ENCODE results near the gene NUDCD2. TPM values are rescaled to one million over a fixed set of nuclear protein-coding genes. Genes with fewer than 3 reads are reported as not detected.

The NUDCD2 gene
- total and polyA plus RNA-seq, 9 of the 15 experiments (the other 6 are each of a cell fraction or from before 2014, with no cell fraction given): 14.6 to 76.9 (median 32.5) TPM

GRCh38 chr5:163506095-163506457, 46.2 kb upstream of the NUDCD2 start (continued):
- TF ChIP-seq AFF1 (IDR thresholded peaks at IDR 0.05; ENCODE audit: low read depth in 1 of 2, partially characterized antibody in 2 of 2): peak in 1 of 2 experiments; percentile 1

GRCh38 chr5:163505368-163506094, 45.6 kb upstream of the NUDCD2 start, which contains the start of gene MAT2B:
Gene MAT2B, plus strand, starts transcription at chr5:163505619. Its CDS starts 68 bp downstream, at chr5:163505687.
- FAIRE-seq (peak; percentile 85), DNase-seq (ENCODE audit: extremely low read depth in 1 of 4, low spot score in 3 of 4) (peak; percentile 95 to 97 (median 96)), ATAC-seq (peak; percentile 88)
- H3K4me1 ChIP-seq (replicated peaks in 1 of 2; ENCODE audit: control insufficient read depth in 2 of 2, insufficient read depth in 2 of 2, low read length in 2 of 2): peaks cover 5 to 7% of the 10 kb centered on the region in 2 experiments; a peak in 3 of 5 replicates
- H3K4me2 ChIP-seq (ENCODE audit: insufficient read depth, low read length): peak within 1 kb of the TSS; percentile 97
- in situ Hi-C loops (cut with MboI): loop anchor here (25.0 kb wide), 1 partner anchor 857 kb away; no protein-coding TSS in a partner anchor
- peak within 1 kb of the TSS; percentile 87 for H3K27ac ChIP-seq (ENCODE audit: extremely low read depth, low read depth, low read length)
- peak within 1 kb of the TSS; percentile 85 to 90 for H3K9ac ChIP-seq (ENCODE audit: insufficient read depth in 1 of 2, low read depth in 2 of 2, low read length in 2 of 2)
- H3K9me3 ChIP-seq (replicated peaks; ENCODE audit: control insufficient read depth, insufficient read depth, low read depth, low read length): no peaks in the 10 kb centered on the region
- intact Hi-C loops (cut with micrococcal nuclease): loop anchor here (1.0 to 5.0 kb wide), 2 partner anchors 45 to 852 kb away; partner anchors contain the start of genes HMMR and NUDCD2
- H3K36me3 ChIP-seq (ENCODE audit: control insufficient read depth, insufficient read depth, low read length): 0 out of 3 replicates have a peak, but pooled peaks cover under 1% of the 10 kb centered on the region
- H2AFZ ChIP-seq (ENCODE audit: low read depth, low read length): peak within 1 kb of the TSS; percentile 91
- H3K4me3 ChIP-seq: peak within 1 kb of the TSS; percentile 65
- peaks cover 68% of the 10 kb centered on the region for H3K79me2 ChIP-seq (ENCODE audit: control insufficient read depth, insufficient read depth, low read length)
- H3K27me3 ChIP-seq (ENCODE audit: control insufficient read depth in 2 of 2, insufficient read depth in 2 of 2, low read length in 2 of 2): no peaks in the 10 kb centered on the region
- WGBS (ENCODE audit: insufficient coverage, low coverage, missing lambda C conversion rate): under 1% methylated on average over 40 of the region's 64 CpGs
- no TSS peak for BruUV-seq (replicated peaks)
- CTCF ChIA-PET (ENCODE audit: low intra/inter-chr PET ratio): no interaction called here
- POLR2A ChIA-PET: interaction anchor here (1.0 to 4.7 kb wide), 3 partner anchors 37 to 162 kb away, joined by 3 to 44 read pairs (median 3); partner anchors contain the start of genes HMMR and NUDCD2
- H4K20me1 ChIP-seq (replicated peaks; ENCODE audit: control insufficient read depth, insufficient read depth, low read length): 0 out of 2 replicates have a peak, but pooled peaks cover 3% of the 10 kb centered on the region
- no peaks in the 10 kb centered on the region for H3K9me1 ChIP-seq (ENCODE audit: control insufficient read depth, insufficient read depth, low read length)
- TF ChIP-seq CREB1 (IDR thresholded peaks at IDR 0.05) (peak; percentile 70), CREB1 (CRISPR knock-in tag; IDR thresholded peaks at IDR 0.05) (peak; percentile 58; the same call in 1 of the 2 replicates)

Data from K562 (cell line).